GM19239 (cell line): ENCODE data around the gene TRIM65.

Experiments
- DNase-seq: peaks from one replicate; pipeline ENCODE4 v3.0.0; 2011; ENCODE audit warnings: low spot score; ENCODE audit not compliant: insufficient read length
- FAIRE-seq: peaks from 2 replicates; lab custom pipeline; 2011; peaks lifted over from hg19 to GRCh38; lab: Jason Lieb, UNC

TRIM65 gene

DNA sequence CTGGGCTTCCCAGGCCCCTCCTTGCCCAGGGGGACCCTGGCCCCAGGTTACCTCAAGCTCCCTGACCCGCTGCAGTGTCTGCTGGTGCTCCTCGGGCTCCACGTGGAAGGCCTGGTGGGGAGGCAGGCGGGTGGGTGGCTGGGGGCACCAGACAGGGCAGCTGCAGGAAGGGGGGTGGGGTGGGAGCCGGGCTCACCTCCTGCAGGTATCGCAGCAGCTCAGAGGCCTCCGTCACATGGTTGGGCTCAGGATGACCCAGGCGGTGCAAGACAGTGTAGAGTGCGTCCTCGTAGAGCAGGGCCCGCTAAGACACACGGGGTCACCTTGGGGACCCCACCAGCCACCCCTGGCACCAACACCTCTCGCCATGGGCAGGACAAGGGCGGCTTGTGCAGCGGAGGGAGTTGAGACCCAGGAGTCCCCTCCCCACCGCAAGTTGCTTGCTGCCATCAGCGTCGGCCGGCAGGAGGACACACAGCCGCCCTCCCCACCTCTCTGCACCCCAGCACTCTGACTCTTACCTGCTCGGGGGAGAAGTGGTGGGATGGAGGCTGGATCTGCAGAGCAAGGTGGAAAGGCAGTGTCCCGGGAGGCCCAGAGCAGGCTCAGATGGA lies 53.7 kb downstream of the TRIM65 start:
- DNase-seq = no peak
- no peak for FAIRE-seq

DNA sequence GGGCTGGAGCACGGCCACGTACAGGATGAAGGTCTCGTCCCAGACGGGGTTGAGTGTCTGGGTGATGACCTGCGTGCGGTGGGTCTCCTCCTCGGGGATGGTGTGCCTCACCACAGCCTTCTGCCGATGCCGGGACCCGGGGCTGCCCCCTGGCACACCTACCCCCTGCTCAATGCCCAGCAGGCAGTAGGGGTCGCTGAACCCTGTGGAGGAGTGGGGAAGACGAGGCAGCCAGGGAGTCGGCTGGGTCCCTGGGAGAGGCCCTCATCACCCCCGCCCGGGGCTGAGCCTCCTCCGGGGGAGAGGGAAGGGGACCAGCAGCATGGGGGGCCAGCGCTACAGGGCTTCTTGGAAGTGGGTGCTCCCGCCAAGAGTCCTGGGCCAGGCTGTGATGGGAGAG lies 54.3 kb downstream of the TRIM65 start:
- DNase-seq (no peak), FAIRE-seq (no peak)

DNA sequence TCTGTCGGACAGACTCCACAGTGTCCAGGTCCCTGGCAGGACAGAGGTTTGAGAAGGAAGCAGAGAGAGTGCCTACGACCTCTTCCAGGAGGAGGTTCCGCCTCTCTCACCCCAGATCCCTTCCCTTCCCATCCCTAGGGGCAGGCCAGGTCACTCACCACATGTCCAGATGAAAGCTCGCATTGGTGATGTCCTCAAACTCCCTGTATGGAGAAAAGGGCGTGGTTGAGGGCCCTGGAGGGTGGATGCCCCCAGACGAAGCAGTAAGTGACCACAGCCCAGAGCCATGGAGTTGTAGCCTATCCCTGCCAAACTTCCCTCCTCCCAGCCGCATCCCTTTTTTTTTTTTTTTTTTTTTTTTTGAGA lies 56.0 kb downstream of the TRIM65 start:
- DNase-seq = no peak
- no peak for FAIRE-seq

DNA sequence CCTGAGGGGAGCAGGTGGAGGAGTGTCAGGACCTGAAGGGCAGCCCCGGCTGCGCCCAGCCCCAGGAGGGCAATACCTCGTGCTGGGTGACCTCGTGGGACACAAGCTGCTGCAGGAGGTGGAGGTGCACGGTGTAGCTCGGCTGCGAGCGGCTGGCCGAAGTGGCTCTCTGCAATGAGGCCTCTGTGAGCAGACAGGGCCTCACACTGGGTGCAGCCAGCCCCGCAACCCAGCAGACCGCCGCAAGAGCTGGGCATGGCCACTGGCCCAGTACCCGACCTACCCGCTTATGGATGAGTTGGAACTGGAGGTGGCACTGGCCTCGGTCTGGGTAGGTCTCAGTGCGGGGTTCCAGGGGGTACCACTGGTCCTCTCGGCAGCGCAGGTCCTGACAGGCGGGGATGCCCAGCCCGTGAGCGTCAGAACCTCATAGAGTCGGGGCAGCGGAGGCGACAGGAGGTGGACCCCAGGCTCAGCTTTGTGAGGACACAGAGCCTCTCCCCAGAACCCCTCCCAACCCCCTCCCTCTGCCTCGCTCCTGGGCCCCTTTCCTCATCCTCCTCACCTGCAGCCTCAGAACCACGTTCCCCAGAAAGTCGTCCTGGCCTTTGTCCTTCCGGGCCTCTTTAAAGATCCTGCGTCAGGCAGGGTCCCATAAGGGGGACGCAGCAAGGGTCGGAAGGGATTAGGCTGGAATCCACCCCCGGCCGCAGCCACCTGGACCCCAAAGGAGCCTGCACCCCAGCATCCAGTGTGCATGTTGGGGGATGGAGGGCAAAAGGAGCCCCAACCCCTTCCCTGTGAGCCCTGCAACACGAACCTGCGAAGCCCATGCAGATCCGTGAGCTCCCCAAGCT lies 56.6 kb downstream of the TRIM65 start:
- DNase-seq (no peak), FAIRE-seq (no peak)
